ENCODE data around the gene ATP6V1G3. TPM values are rescaled to one million over a fixed set of nuclear protein-coding genes. Genes with fewer than 3 reads are reported as not detected.

Gene ATP6V1G3
- total RNA-seq, 1 donor from 2014 or later = not detected

DNA sequence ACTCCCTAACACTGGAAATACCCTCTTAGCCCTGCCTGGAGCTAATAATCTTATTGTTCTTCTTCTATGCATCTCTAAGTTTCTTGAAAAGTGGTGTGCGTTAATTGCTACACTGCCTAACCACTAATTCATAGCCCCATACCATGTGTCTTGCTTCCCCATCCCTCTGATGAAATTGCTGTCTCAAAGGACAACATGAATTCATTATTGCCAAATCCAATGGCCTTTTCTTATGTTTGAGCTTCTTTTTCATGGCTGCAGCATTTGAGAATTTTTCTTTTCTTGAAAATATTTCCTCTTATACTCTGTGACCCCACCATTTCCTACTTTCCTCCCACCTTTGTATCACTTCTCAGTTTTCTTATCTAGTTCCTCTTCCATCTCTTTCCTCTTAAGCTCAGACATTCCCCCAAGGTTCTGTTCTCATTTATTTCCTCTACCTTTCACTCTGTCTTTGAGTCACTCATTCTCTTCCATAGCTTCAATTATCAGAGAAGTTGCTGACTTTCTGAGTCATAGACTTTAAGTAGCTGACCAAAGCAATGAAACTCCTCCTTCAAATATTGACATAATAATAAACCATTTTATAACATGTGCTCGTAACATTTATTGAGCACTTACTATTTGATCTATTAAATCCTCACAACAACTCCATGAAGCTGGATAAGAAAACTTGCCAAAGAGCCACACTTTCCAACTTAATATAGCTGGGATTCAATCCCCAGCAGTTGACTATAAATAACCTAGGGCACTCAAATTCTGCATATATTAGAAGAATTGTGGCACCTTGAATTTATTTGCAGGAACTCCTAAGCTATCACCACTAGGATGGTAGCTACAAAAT, 35.5 kb upstream of the ATP6V1G3 start:
- no peaks in the 10 kb centered on the region for H3K36me3 ChIP-seq
- no peaks in the 10 kb centered on the region for H3K4me1 ChIP-seq
- intact Hi-C loops (cut with DNase I) = no loop called here
- no peak overlapping the region for H3K4me3 ChIP-seq
- no peak for TF ChIP-seq POLR2AphosphoS5 (IDR thresholded peaks at IDR 0.05; ENCODE audit: insufficient read depth in 1 of 2, low read depth in 1 of 2)
- H3K27me3 ChIP-seq = no peaks in the 10 kb centered on the region
- no peaks in the 10 kb centered on the region for H3K9me3 ChIP-seq
- H3K27ac ChIP-seq = no peak overlapping the region
- no peak for DNase-seq (ENCODE audit: extremely low spot score in 2 of 2)

DNA sequence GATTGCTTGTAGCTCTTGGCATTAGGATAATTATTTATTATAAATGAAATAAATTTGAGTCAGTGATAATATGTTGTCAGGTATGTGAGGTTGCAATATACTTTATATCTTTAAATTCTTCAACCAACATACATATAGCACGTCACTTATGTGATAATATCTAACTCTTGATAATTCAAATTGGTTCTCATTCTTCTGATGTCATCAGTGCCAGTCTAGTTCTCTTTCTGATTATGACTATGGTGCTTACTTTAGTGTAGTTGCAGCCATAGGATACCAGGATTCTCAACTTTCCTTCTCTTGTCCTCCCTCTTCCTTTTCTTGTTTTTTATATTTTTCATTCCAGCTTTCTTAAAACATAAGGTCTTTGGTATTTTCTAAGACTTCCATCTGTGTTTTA, 34.8 kb upstream of the ATP6V1G3 start:
- H3K4me3 ChIP-seq = no peak overlapping the region
- H3K36me3 ChIP-seq = no peaks in the 10 kb centered on the region
- no peaks in the 10 kb centered on the region for H3K27me3 ChIP-seq
- H3K27ac ChIP-seq = no peak overlapping the region
- no peaks in the 10 kb centered on the region for H3K4me1 ChIP-seq
- H3K9me3 ChIP-seq = no peaks in the 10 kb centered on the region
- intact Hi-C loops (cut with DNase I) = no loop called here
- no peak for DNase-seq (ENCODE audit: extremely low spot score in 2 of 2)
- no peak for TF ChIP-seq POLR2AphosphoS5 (IDR thresholded peaks at IDR 0.05; ENCODE audit: insufficient read depth in 1 of 2, low read depth in 1 of 2)
- TF ChIP-seq, protein P1, sequence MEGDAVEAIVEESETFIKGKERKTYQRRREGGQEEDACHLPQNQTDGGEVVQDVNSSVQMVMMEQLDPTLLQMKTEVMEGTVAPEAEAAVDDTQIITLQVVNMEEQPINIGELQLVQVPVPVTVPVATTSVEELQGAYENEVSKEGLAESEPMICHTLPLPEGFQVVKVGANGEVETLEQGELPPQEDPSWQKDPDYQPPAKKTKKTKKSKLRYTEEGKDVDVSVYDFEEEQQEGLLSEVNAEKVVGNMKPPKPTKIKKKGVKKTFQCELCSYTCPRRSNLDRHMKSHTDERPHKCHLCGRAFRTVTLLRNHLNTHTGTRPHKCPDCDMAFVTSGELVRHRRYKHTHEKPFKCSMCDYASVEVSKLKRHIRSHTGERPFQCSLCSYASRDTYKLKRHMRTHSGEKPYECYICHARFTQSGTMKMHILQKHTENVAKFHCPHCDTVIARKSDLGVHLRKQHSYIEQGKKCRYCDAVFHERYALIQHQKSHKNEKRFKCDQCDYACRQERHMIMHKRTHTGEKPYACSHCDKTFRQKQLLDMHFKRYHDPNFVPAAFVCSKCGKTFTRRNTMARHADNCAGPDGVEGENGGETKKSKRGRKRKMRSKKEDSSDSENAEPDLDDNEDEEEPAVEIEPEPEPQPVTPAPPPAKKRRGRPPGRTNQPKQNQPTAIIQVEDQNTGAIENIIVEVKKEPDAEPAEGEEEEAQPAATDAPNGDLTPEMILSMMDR (IDR thresholded peaks at IDR 0.05) = no peak

DNA sequence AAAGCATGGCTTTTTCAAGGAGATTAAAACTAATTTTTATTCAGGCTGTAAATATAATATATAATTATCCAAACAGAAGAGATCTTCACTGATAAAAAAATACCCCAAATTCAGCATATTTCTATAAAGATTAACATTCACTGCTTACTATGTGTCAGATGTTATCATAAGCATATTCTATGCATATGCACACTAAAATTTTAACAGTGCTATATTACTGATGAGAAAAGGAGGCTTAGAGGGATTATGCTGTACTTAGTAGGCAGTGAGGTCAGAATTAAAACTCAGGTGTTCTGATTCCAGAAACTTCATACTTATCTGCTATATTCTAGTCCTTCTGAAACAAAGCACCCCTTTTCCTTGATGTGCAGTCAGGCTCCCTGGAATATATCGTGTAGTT, 33.8 kb upstream of the ATP6V1G3 start:
- no peaks in the 10 kb centered on the region for H3K9me3 ChIP-seq
- TF ChIP-seq POLR2A (IDR thresholded peaks at IDR 0.05) (no peak), POLR2AphosphoS5 (IDR thresholded peaks at IDR 0.05; ENCODE audit: insufficient read depth in 1 of 2, low read depth in 1 of 2) (no peak)
- TF ChIP-seq, protein P1 (IDR thresholded peaks at IDR 0.05) = no peak

DNA sequence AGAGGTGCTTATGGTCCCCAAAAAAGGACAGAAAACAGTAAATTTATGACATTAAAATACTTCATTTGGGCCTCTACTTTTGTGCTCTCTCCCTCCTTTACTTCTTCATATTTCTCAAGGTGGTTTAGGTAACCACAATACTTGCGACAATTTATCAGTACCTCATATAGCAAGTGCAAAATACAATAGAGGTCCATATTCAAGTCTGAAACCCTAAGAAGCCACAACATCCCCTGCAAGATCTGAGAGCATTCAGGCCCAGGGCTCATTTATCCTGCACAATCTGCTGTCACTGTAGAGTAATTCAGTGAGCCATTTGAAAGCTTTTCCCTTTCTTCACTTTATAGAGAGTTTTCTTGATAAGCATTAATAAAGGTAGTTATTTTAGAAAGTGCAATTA, 24.2 kb upstream of the ATP6V1G3 start:
- DNase-seq (ENCODE audit: extremely low spot score in 2 of 2) = no peak
- no peaks in the 10 kb centered on the region for H3K27me3 ChIP-seq
- H3K27ac ChIP-seq = no peak overlapping the region
- H3K4me1 ChIP-seq = no peaks in the 10 kb centered on the region
- H3K9me3 ChIP-seq = no peaks in the 10 kb centered on the region
- H3K4me3 ChIP-seq = no peak overlapping the region
- TF ChIP-seq POLR2AphosphoS5 (IDR thresholded peaks at IDR 0.05; ENCODE audit: insufficient read depth in 1 of 2, low read depth in 1 of 2) = no peak
- TF ChIP-seq, protein P1 (IDR thresholded peaks at IDR 0.05) = no peak
- TF ChIP-seq POLR2A (IDR thresholded peaks at IDR 0.05) = no peak
- no peaks in the 10 kb centered on the region for H3K36me3 ChIP-seq
- intact Hi-C loops (cut with DNase I) = no loop called here

More for the DNA sequence above, 33.8 kb upstream of the ATP6V1G3 start:
- no peak for DNase-seq (ENCODE audit: extremely low spot score in 2 of 2)
- intact Hi-C loops (cut with DNase I) = no loop called here
- Histone ChIP-seq H3K4me3 (no peak overlapping the region), H3K4me1 (no peaks in the 10 kb centered on the region), H3K36me3 (no peaks in the 10 kb centered on the region), H3K27ac (no peak overlapping the region), H3K27me3 (no peaks in the 10 kb centered on the region)

DNA sequence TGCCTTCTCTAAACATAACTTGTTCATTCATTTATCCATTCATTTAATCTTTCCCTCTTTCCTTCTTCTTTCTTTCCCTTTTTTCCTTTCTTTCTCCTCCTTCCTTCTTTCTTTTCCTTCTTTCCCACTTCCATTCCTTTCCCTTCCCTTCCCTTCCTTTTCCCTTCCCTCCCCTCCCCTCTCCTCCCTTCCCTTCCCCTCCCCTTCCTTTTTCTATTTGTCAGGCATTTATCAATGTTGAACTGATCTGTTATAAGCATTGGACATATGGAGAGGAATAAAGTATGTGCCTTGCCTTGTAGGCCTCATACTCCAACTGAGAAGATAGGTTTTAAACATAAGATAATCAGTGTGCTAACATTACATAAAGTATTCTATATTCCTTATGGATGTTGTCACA, 23.7 kb upstream of the ATP6V1G3 start:
- H3K4me1 ChIP-seq = no peaks in the 10 kb centered on the region
- H3K27ac ChIP-seq = no peak overlapping the region
- intact Hi-C loops (cut with DNase I) = no loop called here
- H3K9me3 ChIP-seq = no peaks in the 10 kb centered on the region
- no peak for TF ChIP-seq POLR2AphosphoS5 (IDR thresholded peaks at IDR 0.05; ENCODE audit: insufficient read depth in 1 of 2, low read depth in 1 of 2)
- no peak for TF ChIP-seq POLR2A (IDR thresholded peaks at IDR 0.05)
- TF ChIP-seq, protein P1 (IDR thresholded peaks at IDR 0.05) = no peak
- H3K36me3 ChIP-seq = no peaks in the 10 kb centered on the region
- DNase-seq (ENCODE audit: extremely low spot score in 2 of 2) = no peak
- no peak overlapping the region for H3K4me3 ChIP-seq
- H3K27me3 ChIP-seq = no peaks in the 10 kb centered on the region
